Liver (tissue), 9 donors: Measurements from ENCODE around the gene ZC3H18. TPM values are rescaled to one million over a fixed set of nuclear protein-coding genes. Genes with fewer than 3 reads are reported as not detected.

ENCODE experiments used
- DNase-seq: peaks from one replicate; pipeline ENCODE4 v3.0.0-alpha.2; 2017; ENCODE audit warnings: low spot score
- H3K27ac ChIP-seq, 2 donors: one replicate each; pipeline ENCODE4 v1.7.0; 2013; ENCODE audit warnings: inconsistent platforms in 2 of 2, low read length in 2 of 2, control low read depth in 1 of 2, low read depth in 1 of 2, mild to moderate bottlenecking in 1 of 2
- H3K27me3 ChIP-seq, 4 donors: one replicate each; pipeline versions ENCODE4 v1.6.1 to v1.7.0; 2013; ENCODE audit warnings: low read length in 3 of 4, inconsistent platforms in 1 of 4, mild to moderate bottlenecking in 1 of 4, moderate library complexity in 1 of 4; ENCODE audit not compliant: control insufficient read depth in 4 of 4, insufficient read depth in 4 of 4
- H3K36me3 ChIP-seq, 4 donors: one replicate each; pipeline versions ENCODE4 v1.6.1 to v1.7.0; 2013; ENCODE audit warnings: low read length in 3 of 4, mild to moderate bottlenecking in 3 of 4, low read depth in 1 of 4, moderate library complexity in 1 of 4; ENCODE audit not compliant: control insufficient read depth in 4 of 4, insufficient read depth in 3 of 4
- H3K4me1 ChIP-seq, 4 donors: one replicate each; pipeline versions ENCODE4 v1.6.1 to v1.7.0; 2013; ENCODE audit warnings: low read length in 3 of 4, mild to moderate bottlenecking in 3 of 4, moderate library complexity in 1 of 4; ENCODE audit not compliant: control insufficient read depth in 4 of 4, insufficient read depth in 4 of 4
- H3K4me3 ChIP-seq, 3 donors: one replicate each; pipeline versions ENCODE4 v1.6.1 to v1.7.0; 2013; ENCODE audit warnings: low read length in 3 of 3, control low read depth in 1 of 3, low read depth in 1 of 3, mild to moderate bottlenecking in 1 of 3
- H3K9ac ChIP-seq, 2 donors: one replicate each; pipeline ENCODE4 v1.7.0; 2013; ENCODE audit warnings: low read length in 2 of 2, mild to moderate bottlenecking in 2 of 2, moderate library complexity in 2 of 2, control low read depth in 1 of 2, low read depth in 1 of 2
- H3K9me3 ChIP-seq, 4 donors: one replicate each; pipeline versions ENCODE4 v1.6.1 to v1.7.0; 2013; ENCODE audit warnings: low read length in 3 of 4; ENCODE audit not compliant: control insufficient read depth in 4 of 4
- ATF3 ChIP-seq: IDR thresholded peaks from 2 replicates; pipeline ENCODE4 v1.6.1; 2016; ENCODE audit warnings: antibody characterized with exemption
- EGR1 ChIP-seq, 2 donors: IDR thresholded peaks; 2 replicates each; pipeline ENCODE4 v1.6.1; 2016 to 2018; ENCODE audit warnings: antibody characterized with exemption in 2 of 2, low read depth in 2 of 2
- FOXA1 ChIP-seq: IDR thresholded peaks from 2 replicates; pipeline ENCODE4 v1.6.1; 2016; ENCODE audit warnings: antibody characterized with exemption
- FOXA2 ChIP-seq: IDR thresholded peaks from 2 replicates; pipeline ENCODE4 v1.6.1; 2016; ENCODE audit warnings: antibody characterized with exemption
- GABPA ChIP-seq, 2 donors: IDR thresholded peaks in 1 of 2; conservative IDR thresholded peaks in 1 of 2; 2 replicates each; pipeline ENCODE4 v1.6.1; 2016; ENCODE audit warnings: antibody characterized with exemption in 2 of 2, mild to moderate bottlenecking in 1 of 2, moderate library complexity in 1 of 2
- HNF4A ChIP-seq, 2 donors: conservative IDR thresholded peaks; 2 replicates each; pipeline ENCODE4 v1.6.1; 2016; ENCODE audit warnings: antibody characterized with exemption in 2 of 2, mild to moderate bottlenecking in 2 of 2
- HNF4G ChIP-seq: IDR thresholded peaks from 2 replicates; pipeline ENCODE4 v1.6.1; 2016; ENCODE audit warnings: antibody characterized with exemption
- JUND ChIP-seq, 2 donors: IDR thresholded peaks; 2 replicates each; pipeline ENCODE4 v1.6.1; 2016; ENCODE audit warnings: antibody characterized with exemption in 2 of 2
- NR2F2 ChIP-seq: IDR thresholded peaks from 2 replicates; pipeline ENCODE4 v1.6.1; 2016; ENCODE audit warnings: antibody characterized with exemption
- RAD21 ChIP-seq, 2 donors: IDR thresholded peaks; 2 replicates each; pipeline ENCODE4 v1.6.1; 2016; ENCODE audit warnings: antibody characterized with exemption in 2 of 2, mild to moderate bottlenecking in 2 of 2
- RXRA ChIP-seq, 2 donors: IDR thresholded peaks; 2 replicates each; pipeline ENCODE4 v1.6.1; 2017 to 2018; ENCODE audit warnings: antibody characterized with exemption in 2 of 2, mild to moderate bottlenecking in 1 of 2
- SP1 ChIP-seq: IDR thresholded peaks from 2 replicates; pipeline ENCODE4 v1.6.1; 2018; ENCODE audit warnings: antibody characterized with exemption, mild to moderate bottlenecking
- TAF1 ChIP-seq: conservative IDR thresholded peaks from 2 replicates; pipeline ENCODE4 v1.6.1; 2016; ENCODE audit warnings: antibody characterized with exemption, mild to moderate bottlenecking
- YY1 ChIP-seq: IDR thresholded peaks from 2 replicates; pipeline ENCODE4 v1.6.1; 2016; ENCODE audit warnings: antibody characterized with exemption, mild to moderate bottlenecking
- WGBS: extraction: QIAGEN DNeasy Blood & Tissue Kit; methylation state at CpG from one replicate; pipeline ENCODE4 v1.1.7; 2013; 5-methylcytosine and 5-hydroxymethylcytosine counted together
- polyA plus RNA-seq, 2 donors: library from polyadenylated mRNA; stranded (reverse) in 1 of 2; unstranded in 1 of 2; fragments of 200-250 nt in 1 of 2; fragments of >200 nt in 1 of 2; fragmentation: Nextera tagmentation in 1 of 2; extraction: Ambion mirVana in 1 of 2; gene quantifications; one replicate each; pipeline versions ENCODE4 v1.2.1 to v1.2.3, GENCODE V29; 2013 to 2015
- total RNA-seq, 2 donors: library from RNA; depleted of rRNA; stranded (reverse); fragments of >200 nt; gene quantifications; one replicate each; pipeline ENCODE4 v1.2.3, GENCODE V29; 2014
- TF ChIP-seq, protein P1 (sequence below): IDR thresholded peaks from 2 replicates; pipeline ENCODE4 v1.6.1; 2016; ENCODE audit warnings: antibody characterized with exemption
- TF ChIP-seq, protein P2 (sequence below): IDR thresholded peaks from 2 replicates; pipeline ENCODE4 v1.6.1; 2016; ENCODE audit warnings: antibody characterized with exemption, mild to moderate bottlenecking
- TF ChIP-seq, protein P3 (sequence below): IDR thresholded peaks from 2 replicates; pipeline ENCODE4 v1.6.1; 2016; ENCODE audit warnings: antibody characterized with exemption
- TF ChIP-seq, protein P4 (sequence below): fragments of 150-350 bp; IDR thresholded peaks from 2 replicates; pipeline ENCODE4 v1.5.1; 2017; ENCODE audit warnings: improper control_type of control experiment, low read depth, low read length; ENCODE audit not compliant: missing input control
- donor health status: healthy.
- donor health status: healthy.
- donor health status: healthy.
- donor health status: healthy.
- donor health status: healthy.

The ZC3H18 gene
- total and polyA plus RNA-seq, 4 donors: 10.2 to 10.9 (median 10.5) TPM

- DNase-seq: no peak
- no peak overlapping the region for H3K27ac ChIP-seq
- no peaks in the 10 kb centered on the region for H3K4me1 ChIP-seq
- H3K9ac ChIP-seq: no peak overlapping the region
- H3K9me3 ChIP-seq: no peaks in the 10 kb centered on the region
- H3K36me3 ChIP-seq: no peaks in the 10 kb centered on the region
- H3K27me3 ChIP-seq: peaks cover 0 to 3% (median under 1%) of the 10 kb centered on the region in 4 donors
- H3K4me3 ChIP-seq: no peak overlapping the region
- WGBS: 31% methylated on average over 45 of the region's 45 CpGs
- TF ChIP-seq FOXA1 (no peak), JUND (IDR thresholded peaks at IDR 0.05) (no peak), HNF4G (no peak), GABPA (IDR thresholded peaks at IDR 0.05 in 1 of 2, conservative IDR thresholded peaks at IDR 0.05 in 1 of 2) (no peak)
- TF ChIP-seq, protein P1, sequence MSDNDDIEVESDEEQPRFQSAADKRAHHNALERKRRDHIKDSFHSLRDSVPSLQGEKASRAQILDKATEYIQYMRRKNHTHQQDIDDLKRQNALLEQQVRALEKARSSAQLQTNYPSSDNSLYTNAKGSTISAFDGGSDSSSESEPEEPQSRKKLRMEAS: no peak
- TF ChIP-seq, protein P2, sequence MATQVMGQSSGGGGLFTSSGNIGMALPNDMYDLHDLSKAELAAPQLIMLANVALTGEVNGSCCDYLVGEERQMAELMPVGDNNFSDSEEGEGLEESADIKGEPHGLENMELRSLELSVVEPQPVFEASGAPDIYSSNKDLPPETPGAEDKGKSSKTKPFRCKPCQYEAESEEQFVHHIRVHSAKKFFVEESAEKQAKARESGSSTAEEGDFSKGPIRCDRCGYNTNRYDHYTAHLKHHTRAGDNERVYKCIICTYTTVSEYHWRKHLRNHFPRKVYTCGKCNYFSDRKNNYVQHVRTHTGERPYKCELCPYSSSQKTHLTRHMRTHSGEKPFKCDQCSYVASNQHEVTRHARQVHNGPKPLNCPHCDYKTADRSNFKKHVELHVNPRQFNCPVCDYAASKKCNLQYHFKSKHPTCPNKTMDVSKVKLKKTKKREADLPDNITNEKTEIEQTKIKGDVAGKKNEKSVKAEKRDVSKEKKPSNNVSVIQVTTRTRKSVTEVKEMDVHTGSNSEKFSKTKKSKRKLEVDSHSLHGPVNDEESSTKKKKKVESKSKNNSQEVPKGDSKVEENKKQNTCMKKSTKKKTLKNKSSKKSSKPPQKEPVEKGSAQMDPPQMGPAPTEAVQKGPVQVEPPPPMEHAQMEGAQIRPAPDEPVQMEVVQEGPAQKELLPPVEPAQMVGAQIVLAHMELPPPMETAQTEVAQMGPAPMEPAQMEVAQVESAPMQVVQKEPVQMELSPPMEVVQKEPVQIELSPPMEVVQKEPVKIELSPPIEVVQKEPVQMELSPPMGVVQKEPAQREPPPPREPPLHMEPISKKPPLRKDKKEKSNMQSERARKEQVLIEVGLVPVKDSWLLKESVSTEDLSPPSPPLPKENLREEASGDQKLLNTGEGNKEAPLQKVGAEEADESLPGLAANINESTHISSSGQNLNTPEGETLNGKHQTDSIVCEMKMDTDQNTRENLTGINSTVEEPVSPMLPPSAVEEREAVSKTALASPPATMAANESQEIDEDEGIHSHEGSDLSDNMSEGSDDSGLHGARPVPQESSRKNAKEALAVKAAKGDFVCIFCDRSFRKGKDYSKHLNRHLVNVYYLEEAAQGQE: no peak
Measured at GRCh38 chr16:88639231-88640038, 69.2 kb downstream of the ZC3H18 start.

- H3K4me1 ChIP-seq: no peaks in the 10 kb centered on the region
- H3K9ac ChIP-seq: no peak overlapping the region
- DNase-seq: no peak
- 49% methylated on average over 13 of the region's 13 CpGs for WGBS
- H3K27ac ChIP-seq: no peak overlapping the region
- TF ChIP-seq FOXA1 (no peak), HNF4G (no peak), RAD21 (IDR thresholded peaks at IDR 0.05) (no peak), FOXA2 (no peak), JUND (IDR thresholded peaks at IDR 0.05) (no peak), YY1 (no peak), RXRA (IDR thresholded peaks at IDR 0.05) (no peak), NR2F2 (no peak), GABPA (IDR thresholded peaks at IDR 0.05 in 1 of 2, conservative IDR thresholded peaks at IDR 0.05 in 1 of 2) (no peak), SP1 (no peak), TAF1 (no peak), HNF4A (conservative IDR thresholded peaks at IDR 0.05) (no peak), EGR1 (IDR thresholded peaks at IDR 0.05; ENCODE audit: low read depth in 2 of 2) (no peak), ATF3 (no peak)
- TF ChIP-seq, protein P1: no peak
- TF ChIP-seq, protein P2: no peak
- TF ChIP-seq, protein P3, sequence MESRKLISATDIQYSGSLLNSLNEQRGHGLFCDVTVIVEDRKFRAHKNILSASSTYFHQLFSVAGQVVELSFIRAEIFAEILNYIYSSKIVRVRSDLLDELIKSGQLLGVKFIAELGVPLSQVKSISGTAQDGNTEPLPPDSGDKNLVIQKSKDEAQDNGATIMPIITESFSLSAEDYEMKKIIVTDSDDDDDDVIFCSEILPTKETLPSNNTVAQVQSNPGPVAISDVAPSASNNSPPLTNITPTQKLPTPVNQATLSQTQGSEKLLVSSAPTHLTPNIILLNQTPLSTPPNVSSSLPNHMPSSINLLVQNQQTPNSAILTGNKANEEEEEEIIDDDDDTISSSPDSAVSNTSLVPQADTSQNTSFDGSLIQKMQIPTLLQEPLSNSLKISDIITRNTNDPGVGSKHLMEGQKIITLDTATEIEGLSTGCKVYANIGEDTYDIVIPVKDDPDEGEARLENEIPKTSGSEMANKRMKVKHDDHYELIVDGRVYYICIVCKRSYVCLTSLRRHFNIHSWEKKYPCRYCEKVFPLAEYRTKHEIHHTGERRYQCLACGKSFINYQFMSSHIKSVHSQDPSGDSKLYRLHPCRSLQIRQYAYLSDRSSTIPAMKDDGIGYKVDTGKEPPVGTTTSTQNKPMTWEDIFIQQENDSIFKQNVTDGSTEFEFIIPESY: no peak
- TF ChIP-seq, protein P4, sequence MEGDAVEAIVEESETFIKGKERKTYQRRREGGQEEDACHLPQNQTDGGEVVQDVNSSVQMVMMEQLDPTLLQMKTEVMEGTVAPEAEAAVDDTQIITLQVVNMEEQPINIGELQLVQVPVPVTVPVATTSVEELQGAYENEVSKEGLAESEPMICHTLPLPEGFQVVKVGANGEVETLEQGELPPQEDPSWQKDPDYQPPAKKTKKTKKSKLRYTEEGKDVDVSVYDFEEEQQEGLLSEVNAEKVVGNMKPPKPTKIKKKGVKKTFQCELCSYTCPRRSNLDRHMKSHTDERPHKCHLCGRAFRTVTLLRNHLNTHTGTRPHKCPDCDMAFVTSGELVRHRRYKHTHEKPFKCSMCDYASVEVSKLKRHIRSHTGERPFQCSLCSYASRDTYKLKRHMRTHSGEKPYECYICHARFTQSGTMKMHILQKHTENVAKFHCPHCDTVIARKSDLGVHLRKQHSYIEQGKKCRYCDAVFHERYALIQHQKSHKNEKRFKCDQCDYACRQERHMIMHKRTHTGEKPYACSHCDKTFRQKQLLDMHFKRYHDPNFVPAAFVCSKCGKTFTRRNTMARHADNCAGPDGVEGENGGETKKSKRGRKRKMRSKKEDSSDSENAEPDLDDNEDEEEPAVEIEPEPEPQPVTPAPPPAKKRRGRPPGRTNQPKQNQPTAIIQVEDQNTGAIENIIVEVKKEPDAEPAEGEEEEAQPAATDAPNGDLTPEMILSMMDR: no peak
- no peaks in the 10 kb centered on the region for H3K36me3 ChIP-seq
- peaks cover 0 to 3% (median under 1%) of the 10 kb centered on the region in 4 donors for H3K27me3 ChIP-seq
- no peak overlapping the region for H3K4me3 ChIP-seq
- no peaks in the 10 kb centered on the region for H3K9me3 ChIP-seq
Measured at GRCh38 chr16:88640039-88640495, 69.9 kb downstream of the ZC3H18 start.
